Stimulated activated CD4-positive, alpha-beta T cell treated with anti-CD3 and anti-CD28 coated beads, Interleukin-15, amount 100 ng/mL, for 1 hour (primary cell): ENCODE measurements around the gene SLC12A7.

Experiments
- DNase-seq, 2 donors: peaks; one replicate each; pipeline ENCODE4 v3.0.0-alpha.2; 2020; ENCODE audit warnings: low read depth in 1 of 2, low spot score in 1 of 2

The SLC12A7 gene

DNA sequence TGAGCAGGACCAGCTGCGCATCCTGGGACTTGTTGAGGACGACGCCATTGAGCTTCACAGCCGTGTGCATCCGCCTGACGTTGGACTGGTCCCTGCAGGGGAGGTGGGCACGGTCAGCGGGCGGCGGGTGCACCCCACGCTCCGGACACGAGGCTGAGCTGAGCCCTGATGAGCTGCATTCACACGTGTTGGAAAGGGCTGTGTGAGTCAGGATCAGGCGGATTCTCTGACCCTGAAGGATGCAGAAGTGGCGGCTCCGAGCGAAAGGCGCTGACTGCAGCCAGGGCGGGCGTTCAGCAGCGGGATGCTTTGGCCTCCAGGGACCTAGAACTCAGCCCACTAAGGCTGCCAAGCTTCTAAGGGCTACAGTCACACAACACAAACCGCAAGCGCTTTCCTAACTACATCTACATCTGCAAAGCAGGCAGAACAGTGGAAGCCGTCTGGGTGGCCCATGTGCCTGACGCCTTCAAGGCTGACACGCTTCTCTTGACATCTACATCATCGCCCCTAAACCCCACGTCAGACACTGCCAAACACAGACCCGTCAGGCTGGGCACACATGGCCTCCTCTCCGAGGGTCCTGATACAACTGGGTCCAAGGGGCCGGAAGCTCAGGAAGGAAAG lies 58.4 kb downstream of the SLC12A7 start:
- no peak for DNase-seq

DNA sequence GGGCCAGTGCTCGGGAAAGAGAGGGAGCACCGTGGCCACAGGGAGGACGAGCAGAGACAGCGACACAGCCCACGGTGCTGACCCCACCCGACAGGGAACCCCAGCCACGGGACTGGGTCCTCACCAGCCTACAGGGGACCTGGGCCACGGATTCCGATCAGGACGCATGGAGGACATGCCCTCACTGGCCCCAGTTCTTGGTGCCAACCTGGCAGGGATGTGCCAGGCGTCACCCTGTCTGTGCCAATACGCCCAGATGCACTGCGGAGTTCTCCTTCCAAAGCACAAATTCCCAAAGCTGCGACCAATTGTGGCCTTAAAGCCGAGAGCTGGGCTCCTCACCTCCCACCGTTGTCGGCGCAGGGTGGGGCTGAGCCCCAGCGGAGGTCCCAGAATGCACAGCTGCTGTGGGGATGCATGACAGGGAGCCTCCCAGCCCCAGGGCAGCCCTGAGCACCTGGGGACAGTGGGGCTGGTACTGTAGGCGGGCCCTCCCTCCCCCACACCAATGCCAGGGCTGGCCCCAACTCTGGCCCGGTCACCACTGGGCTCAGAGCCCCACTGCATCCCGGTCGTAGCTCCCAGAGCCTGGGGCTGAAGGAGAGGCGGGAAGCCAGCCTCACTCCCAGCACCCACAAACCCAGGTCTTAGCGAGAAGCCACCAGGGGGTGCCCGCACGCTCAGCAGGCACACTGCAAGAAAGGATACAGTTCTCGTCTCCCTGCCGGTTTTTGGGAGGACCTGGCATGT lies 59.0 kb downstream of the SLC12A7 start:
- DNase-seq: no peak

DNA sequence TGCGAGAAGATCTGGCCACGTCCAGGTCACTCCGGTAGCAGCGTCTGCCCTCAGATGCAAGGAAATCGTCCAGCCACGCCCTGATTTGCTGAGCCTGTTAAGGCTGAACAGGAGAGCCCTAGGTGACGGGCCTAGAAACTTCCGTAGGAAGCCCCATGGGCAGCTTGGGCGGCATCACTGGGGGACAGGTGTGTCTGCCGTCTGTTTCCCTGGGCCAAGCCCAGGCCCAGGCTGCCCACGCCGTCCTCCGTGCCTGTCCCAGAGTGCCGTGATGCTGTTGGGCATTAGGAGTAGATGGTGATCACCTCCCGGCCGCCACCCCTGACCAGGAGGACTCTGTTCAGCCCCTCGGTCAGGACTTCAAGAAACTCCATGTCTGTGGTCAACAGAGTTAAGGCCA lies 59.8 kb downstream of the SLC12A7 start:
- DNase-seq: no peak

DNA sequence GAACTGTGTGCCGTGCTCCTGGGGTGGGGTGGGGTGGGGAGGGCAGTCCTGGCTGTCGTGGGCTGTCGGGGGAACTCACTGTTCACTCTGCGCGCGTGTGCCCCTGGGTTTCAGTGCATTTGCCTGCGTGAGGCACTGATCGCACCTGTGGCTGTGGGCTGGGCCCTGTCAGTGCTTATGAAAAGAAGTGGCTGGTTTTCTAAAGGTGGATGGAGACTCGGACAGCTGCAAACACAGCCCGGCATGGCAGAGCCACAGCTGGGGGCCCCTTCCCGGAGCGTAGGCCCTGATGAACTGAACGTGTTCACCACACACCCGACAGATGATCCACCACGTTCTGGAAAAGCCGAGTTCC lies 60.5 kb downstream of the SLC12A7 start:
- no peak for DNase-seq

DNA sequence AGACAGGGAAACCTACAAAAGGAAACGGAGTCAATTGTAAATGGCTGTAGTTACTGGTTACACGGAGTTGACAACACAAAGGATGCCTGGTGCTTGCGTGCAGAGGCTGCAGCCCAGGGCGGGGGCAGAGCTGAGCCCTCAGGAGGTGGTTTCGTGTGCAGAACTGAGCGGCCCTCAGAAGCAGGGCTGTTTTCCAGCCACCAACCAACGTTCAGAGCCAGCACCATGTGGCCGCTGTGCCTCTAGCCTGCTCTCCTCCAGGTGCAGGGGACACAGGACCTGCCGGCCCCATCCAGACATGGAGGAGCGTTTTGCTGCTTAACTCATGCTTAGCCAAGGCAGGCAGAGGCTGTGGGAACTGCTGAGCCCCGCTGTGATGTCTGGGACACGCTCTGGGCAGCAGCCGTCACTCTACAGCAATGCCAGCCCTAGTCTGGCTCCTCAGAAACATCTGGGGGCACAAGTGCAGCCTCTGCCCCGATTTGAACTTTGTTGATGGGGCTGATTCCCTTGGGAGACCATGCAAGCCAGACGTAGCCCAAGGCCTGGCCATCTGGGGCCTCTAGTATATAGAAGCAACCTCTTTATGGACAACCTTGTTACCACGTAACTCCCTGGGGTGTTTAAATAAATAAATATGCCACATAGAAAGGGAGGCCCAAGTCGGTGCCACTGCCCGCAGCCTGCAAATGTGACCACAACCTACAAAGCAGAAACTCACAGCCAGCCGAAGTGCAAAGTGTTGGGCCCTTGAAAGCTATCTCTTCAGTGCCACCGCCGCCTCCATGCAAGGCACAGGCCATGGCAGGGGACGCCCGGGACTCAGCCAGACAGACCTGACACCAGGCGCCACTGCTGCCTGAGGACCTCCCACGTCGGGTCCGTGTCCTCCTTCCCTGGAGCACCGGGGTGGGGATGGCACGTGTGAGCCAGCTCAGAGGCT lies 61.2 kb downstream of the SLC12A7 start:
- DNase-seq: no peak

DNA sequence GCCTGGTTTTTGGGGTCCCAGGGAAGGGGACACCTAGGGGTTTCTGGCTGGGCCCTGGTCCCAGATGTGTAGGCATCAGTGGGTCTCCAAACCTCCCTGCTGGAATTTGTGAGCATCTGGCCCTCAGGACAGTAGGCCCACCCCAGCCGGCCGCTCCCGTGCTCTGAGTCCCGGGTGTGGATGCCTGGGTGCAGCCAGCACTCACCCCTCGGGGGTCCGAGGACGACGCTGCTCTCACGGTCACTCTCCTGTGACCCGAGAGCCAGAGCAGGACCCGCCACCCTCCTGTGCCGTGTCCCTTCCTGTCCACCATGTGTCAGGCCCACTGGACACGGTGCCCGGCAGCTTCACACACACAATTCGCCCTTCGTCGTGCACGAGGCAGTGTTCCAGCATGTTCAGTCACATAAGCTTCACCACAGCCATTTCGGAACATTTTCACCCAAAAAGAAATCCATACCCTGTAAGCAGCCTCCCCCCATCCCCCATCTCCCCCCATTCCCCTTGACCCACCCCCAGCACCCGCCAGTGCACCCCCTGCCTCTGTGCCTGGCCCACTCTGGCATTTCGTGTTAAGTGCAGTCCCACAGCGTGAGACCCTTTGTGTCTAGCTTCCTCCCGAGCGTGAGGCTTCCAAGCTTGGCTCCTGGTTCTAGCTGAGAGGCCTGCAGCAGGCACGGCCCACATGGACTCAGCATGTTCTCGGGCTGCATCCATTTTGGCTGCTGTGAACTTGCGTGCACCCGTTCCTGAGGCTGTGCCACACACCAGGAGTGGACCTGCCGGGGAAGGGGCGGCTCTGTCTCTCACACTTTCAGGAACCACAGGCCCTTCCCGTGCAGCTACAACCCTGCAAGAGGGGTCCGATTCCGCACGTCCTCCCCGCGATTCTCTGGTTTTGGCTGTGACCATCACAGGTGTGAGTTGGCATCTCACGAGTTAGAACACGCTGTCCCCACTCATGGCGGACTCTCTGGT lies 62.7 kb downstream of the SLC12A7 start:
- no peak for DNase-seq

- DNase-seq: no peak
These were observed 63.6 kb downstream of the SLC12A7 start for GRCh38 chr5:1048162-1048721.

DNA sequence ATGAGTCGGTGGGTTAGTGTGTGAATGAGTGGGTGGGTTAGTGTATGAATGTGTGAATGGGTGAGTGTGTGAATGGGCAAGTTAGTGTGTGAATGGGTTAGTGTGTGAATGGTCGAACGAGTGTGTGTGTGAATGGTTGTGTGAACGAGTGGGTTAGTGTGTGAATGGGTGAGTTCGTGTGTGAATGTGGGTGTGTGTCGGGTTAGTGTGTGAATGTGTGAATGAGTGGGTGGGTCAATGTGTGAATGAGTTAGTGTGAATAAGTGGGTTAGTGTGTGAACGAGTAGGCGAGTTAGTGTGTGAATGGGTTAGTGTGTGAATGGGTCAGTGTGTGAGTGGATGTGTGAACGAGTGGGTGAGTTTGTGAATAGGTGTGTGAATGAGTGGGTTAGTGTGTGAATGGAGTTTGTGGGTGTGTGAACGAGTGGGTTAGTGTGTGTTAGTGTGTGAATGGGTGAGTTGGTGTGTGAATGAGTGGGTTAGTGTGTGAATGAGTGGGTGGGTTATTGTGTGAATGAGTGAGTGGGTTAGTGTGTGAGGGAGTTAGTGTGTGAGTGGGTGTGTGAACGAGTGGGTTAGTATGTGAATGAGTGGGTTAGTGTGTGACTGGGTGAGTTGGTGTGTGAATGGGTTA lies 64.4 kb downstream of the SLC12A7 start:
- no peak for DNase-seq

DNA sequence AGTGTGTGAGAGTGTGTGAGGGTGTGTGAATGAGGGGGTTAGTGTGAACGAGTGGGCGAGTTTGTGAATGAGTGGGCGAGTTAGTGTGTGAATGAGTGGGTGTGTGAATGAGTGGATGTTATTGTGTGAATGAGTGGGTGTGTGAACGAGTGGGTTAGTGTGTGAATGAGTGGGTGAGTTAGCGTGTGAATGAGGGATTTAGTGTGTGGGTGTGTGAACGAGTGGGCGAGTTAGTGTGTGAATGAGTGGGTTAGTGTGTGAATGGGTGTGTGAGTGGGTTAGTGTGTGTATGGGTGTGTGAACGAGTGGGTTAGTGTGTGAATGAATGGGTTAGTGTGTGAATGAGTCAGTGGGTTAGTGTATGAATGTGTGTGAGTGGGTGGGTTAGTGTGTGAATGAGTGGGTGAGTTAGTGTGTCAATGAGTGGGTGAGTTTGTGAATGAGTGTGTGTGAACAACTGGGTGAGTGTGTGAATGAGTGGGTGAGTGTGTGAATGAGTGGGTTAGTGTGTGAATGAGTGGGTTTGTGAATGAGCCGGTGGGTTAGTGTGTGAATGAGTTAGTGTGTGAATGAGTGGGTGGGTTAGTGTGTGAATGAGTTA lies 65.8 kb downstream of the SLC12A7 start:
- no peak for DNase-seq

DNA sequence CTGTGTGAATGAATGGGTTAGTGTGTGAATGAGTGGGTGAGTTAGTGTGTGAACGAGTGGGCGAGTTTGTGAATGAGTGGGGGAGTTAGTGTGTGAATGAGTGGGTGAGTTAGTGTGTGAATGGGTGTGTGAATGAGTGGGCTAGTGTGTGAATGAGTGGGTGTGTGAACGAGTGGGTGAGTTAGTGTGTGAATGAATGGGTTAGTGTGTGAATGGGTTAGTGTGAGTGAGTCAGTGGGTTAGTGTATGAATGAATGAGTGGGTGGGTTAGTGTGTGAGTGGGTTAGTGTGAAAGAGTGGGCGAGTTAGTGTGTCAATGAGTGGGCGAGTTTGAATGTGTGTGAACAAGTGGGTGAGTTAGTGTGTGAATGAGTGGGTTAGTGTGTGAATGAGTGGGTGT lies 67.7 kb downstream of the SLC12A7 start:
- DNase-seq: no peak

DNA sequence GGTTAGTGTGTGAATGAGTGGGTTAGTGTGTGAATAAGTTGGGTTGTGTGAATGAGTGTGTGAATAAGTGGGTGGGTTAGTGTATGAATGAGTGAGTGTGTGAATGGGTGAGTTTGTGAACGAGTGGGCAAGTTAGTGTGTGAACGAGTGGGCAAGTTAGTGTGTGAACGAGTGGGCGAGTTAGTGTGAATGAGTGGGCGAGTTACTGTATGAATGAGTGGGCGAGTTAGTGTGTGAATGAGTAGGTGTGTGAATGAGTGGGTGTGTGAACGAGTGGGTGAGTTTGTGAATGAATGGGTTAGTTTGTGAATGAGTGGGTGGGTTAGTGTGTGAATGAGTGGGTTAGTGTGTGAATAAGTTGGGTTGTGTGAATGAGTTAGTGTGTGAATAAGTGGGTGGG lies 68.5 kb downstream of the SLC12A7 start:
- DNase-seq: no peak

- no peak for DNase-seq
These were observed 69.2 kb downstream of the SLC12A7 start for GRCh38 chr5:1042626-1043025.

GRCh38 chr5:1041225-1042143 lies 70.4 kb downstream of the SLC12A7 start:
- DNase-seq: no peak

DNA sequence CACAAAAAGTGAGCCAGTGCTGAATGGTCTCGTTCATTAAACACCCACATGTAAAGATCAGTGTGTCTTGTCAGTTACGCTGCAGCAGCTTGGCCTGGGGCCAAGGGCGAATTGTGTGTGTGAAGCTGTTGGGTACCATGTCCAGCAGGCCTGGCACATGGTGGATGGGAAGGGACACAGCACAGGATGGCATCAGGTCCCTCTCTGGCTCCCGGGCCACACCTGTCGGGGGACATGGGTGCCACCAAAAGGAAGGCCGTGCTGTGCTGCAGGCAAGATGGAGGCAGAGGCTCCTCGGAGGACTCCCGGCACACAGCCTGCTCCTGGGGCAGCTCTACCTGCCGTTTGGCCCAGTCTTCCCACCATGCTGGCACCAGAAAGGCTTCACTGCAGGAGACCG lies 71.3 kb downstream of the SLC12A7 start:
- no peak for DNase-seq

- no peak for DNase-seq
These were observed 72.1 kb downstream of the SLC12A7 start for GRCh38 chr5:1039706-1040260.

- no peak for DNase-seq
These were observed 72.7 kb downstream of the SLC12A7 start for GRCh38 chr5:1039210-1039548.

DNA sequence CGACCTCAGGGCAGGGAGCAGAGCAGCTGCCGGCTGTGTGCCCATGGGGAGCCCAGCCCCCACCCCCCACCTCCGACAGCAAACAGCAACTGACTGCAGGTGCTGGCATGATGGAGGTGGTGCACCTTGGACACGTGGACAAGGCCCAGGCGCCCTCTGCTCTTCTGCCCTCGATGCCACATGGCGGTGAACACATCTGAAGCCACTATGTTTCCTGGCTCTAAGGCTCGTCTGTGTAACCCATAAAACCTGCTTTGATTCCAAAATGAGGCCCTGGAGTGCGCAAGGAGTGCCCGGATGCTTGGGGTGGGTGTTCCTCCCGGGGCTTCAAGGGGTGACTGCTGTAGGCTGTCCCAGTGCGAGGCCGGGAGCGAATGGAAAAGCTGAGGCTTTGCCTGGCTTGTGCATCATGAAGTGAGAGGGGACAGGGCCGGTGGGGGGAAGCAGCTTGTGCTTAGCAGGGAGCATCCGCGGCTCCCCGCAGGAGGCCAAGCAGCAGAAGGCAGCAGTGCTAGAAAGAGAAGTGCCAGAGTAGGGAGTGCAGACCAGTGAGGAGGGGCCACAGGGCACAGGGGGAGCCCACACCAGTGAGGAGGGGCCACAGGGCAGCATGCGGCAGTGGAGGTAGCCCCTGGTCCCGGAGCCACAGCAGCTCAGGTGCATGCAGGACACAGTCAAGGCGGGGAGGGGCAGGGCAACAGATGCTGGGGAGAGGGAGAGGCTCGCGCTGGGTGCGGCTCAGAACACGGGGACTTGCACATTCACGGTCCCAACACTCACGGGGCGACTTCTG lies 73.2 kb downstream of the SLC12A7 start:
- no peak for DNase-seq
